Hematopoietic multipotent progenitor cell treated with erythropoietin and hydrocortisone succinate and interleukin-3 and kit ligand, for 6 days (in vitro differentiated cells): Measurements from ENCODE around the gene KPNA2.
"Not testable (repeated sequence)": the region's sequence is repeated elsewhere in the genome, so short reads cannot be mapped to it uniquely, and the experiment has no call there.

Experiments
- DNase-seq: peaks from one replicate; pipeline ENCODE4 v3.0.0-alpha.2; 2015

The KPNA2 gene

DNA sequence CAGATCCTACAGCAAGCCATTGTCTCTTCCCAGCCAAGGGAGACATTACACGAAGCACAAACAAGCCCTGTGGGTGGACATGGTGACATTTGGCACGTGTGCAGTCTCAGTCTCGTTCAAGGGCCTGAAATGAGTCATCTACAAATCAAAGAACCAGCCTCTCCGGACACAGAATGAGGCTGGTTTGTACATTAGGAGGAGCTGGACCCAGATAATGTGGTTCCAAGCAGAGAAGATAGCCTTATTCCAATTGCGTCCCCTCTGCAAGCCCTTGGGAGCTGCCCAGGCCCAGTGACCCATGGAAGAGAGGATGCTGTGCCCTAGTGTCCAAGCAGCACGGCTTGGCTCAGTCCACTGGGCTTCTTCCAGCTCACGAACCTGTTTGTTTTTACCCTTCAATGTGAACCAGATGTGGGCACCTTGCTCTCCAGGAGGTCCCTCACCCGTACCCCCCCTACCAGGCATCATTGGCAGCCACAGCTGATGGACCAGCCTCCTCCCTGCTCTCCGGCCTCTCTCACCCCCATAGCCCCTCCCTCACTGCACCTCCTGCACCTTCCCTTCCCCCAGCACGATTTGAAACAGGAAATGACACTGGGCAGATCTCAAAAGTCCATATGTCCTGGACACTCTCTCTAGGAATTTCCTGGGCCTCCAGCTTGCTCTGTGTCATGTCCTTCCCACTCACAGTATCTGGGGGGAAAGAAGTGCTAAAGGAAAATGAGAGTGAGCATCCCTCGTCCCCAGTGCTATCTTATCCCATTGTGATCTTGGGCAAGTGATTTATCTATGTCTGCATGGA lies 26.2 kb downstream of the KPNA2 start:
- no peak for DNase-seq

DNA sequence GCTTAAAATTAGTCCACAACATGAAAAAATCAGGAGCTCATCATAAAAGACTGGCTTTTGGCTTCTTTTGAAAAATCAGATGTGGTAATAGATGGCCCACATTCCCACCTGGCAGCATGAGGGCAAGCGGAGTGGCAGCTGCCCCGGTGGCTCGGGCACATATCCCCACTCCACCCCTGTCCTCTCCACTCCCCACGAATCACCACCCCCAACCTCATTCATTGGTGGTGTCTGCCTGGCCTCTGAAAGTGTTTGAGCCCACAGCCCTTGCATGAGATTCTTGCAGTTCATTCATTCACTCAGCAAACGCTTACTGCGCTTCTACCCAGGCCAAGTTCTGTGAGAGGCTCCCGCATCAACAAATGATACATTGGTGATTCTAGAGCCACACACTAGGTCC lies 29.8 kb downstream of the KPNA2 start:
- not testable (repeated sequence) for DNase-seq

DNA sequence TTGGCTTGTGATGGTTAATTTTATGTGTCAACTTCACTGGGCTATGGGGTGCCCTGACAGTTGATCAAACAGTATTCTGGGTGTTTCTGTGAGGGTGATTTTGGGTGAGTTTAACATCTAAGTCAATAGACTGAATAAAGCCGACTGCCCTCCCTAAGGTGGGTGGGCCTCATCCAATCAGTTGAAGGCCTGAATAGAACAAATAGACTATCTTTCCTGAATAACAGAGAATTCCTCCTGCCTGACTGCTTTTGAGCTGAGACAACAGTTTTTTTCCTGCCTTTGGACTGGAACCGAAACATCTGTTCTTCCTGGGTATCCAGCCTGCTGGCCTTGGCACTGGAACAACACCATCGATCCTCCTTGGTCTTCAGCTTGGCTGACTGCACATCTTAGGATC lies 33.0 kb downstream of the KPNA2 start:
- DNase-seq, result not testable (repeated sequence)

DNA sequence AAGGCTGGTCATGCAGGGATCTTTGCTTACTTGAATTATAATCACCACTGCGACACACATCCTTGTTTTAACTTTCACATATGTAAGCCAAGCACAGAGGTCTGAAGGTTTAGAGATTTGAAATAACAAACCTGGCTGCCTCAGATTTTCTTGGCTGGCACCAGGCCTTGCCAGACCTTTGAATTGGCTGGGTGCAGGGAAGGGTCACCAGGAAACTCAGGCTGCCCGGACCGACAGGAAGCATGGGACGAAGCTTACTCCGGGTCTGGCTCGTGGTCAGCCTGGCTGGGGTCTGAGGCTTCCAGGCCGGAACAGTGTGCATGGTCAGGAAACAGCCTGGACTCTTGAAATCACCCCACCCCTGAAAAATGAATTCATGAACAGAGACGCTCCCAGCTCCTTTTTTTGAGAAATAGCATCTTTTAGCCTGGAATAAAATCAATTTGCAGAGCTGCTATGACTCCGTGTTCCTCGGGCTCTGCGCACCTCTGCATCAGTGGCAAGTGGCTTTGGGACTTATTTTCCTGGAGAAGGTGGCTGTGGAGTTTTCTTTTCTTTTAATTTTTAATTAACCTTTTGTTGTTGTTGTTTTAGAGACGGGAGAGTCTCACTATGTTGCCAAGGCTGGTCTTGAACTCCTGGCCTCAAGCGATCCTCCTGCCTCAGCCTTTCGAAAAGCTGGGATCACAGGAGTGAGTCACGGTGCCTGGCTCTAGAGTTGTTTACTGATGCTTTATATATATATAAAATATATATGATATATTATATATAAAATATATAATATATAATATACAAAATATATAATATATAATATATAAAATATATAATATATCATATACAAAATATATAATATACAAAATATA lies 35.3 kb downstream of the KPNA2 start:
- DNase-seq, result not testable (repeated sequence)

DNA sequence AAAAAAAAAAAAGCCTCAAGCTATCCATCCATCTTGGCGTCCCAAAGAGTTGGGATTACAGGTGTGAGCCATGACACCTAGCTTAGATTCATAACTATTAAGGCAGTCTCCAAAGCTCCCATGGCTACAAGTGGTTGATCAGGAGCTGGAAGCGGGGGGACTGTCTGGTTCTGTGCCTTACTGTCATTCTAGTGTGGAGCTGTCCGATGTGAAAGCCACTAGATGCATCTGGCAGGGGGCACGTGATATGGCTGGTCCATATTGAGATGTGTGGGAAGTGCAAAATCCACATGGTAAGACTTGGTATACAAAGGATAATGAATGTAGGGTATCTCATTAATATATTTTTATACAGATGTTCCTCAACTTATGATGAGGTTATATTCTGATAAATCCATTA lies 38.7 kb downstream of the KPNA2 start:
- no peak for DNase-seq

DNA sequence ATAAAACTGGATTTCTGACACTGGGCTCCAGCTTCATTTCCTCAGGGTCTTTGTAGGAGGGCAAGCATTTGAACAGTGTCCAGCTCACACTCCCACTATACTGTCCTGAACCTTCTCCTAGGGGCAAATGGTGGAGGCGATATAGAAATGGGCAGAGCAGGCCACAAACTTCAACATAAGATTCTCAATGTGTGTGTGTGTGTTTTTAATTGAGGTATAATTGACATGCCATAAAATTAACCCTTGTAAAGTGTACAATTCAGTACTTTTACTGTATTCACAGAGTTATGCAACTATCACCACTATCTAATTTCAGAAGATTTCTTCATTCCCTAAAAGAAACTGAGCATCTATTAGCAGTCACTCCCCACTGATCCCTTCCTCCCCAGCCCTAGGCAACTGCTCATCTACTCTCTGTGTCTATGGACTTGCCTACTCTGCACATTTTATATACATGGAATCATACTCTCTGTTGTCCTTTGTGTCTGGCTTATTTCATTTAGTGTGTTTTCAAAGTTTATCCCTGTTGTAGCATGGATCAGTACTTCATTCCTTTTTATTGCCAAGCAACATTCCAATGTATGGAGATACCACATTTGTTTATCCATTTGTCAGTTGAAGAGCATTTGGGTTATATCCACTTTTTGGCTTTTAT lies 40.5 kb downstream of the KPNA2 start:
- DNase-seq, result not testable (repeated sequence)

DNA sequence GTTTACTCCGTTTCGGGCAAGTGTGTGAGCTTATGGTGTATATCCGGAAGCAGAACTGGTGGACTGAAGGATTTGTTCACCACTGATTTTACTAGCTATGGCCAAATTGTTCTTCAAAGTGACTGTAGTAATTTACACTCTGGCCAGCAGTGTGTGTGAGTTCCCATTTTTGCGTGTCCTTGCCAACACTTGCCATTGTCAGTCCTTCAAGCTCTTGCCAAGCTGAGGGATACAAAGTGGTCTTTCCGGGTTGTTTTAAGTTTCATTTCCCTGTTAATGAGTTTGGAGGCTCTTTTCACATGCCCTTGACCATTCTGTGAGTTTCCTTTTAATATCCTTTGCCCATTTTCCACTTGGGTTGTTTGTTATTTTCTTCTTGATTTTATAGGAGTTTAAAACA lies 42.0 kb downstream of the KPNA2 start:
- DNase-seq, result not testable (repeated sequence)

DNA sequence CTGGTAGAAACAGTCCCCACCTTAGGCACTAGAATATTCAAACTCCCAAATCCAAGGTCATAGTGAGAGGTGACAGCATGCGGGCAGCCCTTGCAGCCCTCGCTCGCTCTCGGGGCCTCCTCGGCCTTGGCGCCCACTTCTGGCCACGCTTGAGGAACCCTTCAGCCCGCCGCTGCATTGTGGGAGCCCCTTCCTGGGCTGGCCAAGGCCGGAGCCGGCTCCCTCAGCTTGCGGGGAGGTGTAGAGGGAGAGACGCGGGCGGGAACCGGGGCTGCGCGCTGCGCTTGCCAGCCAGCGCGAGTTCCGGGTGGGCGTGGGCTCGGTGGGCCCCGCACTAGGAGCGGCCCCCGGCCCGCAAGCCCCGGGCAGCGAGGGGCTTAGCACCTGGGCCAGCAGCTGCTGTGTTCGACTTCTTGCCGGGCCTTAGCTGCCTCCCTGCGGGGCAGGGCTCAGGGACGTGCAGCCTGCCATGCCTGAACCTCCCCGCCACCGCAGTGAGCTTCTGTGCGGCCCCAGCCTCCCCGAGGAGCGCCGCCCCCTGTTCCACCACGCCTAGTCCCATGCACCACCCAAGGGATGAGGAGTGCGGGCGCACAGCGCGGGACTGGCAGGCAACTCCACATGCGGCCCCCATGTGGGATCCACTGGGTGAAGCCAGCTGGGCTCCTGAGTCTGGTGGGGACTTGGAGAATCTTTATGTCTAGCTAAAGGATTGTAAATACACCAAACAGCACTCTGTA lies 45.0 kb downstream of the KPNA2 start:
- DNase-seq, result no peak

DNA sequence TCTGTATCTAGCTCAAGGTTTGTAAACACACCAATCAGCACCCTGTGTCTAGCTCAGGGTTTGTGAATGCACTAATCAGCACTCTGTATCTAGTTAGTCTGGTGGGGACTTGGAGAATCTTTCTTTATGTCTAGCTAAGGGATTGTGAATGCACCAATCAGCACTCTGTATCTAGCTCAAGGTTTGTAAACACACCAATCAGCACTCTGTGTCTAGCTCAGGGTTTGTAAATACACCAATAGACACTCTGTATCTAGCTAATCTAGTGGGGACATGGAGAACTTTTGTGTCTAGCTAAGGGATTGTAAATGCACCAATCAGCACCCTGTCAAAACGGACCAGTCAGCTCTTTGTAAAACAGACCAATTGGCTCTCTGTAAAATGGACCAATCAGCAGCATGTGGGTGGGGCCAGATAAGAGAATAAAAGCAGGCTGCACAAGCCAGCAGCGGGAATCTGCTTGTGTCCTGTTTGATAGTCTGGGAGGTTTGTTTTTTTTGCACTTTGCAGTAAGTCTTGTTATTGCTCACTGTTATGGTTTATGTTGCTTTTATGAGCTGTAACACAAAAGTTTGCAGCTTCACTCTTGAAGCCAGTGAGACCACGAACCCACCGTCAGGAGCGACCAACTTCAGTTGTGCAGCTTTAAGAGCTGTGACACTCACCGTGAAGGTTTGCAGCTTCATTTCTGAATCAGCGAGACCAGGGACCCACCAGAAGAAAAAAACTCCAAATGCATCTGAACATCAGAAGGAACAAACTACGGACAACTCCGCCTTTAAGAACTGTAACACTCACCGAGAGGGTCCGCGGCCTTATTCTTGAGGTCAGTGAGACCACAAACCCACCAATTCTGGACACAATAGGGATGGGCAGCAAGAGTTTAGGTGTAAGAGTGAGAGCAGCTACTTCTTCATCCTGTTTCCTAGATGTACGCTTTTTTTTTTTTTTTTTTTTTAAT lies 46.0 kb downstream of the KPNA2 start:
- not testable (repeated sequence) for DNase-seq

DNA sequence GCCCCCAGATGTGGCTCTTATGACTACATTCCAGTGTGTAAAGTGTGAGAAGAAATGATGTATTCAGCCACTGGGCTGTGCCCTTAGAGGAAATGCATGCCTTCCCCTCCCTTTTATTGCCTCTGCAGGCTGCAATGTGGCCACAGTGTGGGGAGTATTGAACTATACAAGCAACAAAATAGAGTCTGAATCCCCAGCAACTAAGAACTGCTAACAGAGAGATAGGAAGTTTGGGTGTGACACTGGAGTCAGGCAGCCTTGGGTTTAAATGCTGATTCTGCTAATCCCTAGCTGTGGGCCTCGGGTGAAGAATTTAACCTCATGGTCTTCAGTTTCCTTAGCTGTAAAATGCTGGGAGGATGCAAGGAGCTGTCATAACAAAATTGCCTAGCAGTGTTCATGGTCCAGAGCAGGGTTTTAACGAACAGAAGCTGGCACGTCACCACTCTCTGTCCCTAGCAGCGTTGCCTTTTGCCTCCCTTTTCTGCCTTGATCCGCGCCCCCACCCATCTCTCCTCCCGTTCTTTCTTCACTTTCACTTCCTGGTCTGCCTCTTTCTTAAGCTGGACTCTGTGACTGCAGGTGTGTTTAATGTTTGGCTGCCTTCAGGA lies 50.3 kb downstream of the KPNA2 start:
- peak; percentile 55 for DNase-seq

DNA sequence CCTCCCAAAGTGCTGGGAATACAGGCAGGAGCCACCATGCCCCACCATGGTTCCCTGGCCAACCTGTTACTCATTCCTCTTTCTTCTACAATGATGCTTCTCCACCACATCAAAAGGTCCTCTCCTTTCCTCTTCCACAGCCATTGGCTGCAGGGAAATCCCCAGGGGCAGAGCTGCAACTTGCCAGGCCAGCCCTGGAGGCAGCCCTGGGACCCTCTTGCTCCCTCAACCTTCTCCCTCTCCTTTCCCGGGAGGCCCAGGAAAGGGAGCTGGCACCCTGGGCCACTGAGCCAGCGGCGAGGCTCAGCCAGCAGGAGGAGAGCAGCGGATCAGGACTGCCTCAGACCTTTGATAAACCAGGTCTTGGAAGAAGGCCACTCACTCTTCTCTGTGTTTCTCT lies 51.1 kb downstream of the KPNA2 start:
- DNase-seq, result not testable (repeated sequence)

DNA sequence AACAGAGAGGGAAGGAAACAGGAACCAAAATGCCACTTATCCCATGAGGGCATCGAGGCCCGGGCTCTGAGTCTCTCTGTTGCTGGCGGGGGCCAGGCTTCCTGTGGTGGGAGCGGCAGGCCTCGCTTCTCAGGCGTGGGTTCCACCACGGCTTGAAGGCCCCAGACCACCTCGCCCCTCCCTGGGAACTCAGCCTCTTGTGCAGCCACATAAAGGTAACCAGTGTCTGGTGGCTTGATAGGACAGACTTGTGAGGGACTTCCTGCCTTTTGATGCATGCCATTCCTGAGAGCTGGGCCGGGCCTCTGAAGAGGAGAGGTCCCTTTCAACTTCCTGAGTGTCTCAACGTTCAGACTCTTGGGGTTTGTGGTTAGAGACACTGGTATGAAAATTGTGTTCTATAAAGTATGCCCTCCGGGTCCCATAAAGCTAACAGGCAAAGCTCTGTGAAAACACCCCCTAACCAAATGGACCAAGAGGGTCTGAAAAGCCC lies 51.6 kb downstream of the KPNA2 start:
- peak; percentile 25 for DNase-seq

DNA sequence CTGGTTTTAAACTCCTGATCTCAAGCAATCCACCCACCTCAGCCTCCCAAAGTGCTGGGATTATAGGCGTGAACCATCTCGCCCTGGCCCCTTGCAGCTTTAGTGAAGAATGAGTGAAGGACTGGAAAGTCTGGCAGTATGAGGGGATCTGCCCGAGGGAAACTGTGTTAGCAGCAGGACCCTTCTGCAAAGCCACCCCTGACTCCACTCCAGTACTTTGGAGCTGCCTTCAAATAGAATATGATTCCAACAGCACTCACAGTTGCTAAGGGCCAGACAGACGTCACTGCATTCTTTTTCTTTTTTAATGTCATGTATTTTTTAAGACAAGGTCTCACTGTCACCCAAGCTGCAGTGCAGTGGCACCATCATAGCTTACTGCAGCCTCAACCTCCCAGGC lies 52.3 kb downstream of the KPNA2 start:
- no peak for DNase-seq

DNA sequence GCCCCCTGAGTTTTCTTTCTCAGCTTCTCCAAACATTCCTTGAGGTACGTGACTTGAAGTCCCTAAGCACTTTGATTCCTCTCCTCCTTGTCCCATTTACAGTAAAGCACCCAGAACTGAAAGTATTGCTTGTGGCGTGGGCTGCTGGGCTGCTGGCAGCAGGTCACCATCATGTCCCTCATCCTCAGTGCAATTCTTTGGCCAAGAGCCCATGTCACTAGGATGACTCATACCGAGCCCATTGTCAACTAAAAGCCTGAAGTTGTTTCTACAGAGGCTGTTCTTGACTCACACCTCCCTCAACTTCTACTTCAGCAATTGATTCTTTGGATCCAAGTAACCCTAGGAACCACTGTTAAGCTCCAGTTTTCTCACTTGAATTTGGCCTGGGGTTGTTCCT lies 54.3 kb downstream of the KPNA2 start:
- DNase-seq, result peak; percentile 58

DNA sequence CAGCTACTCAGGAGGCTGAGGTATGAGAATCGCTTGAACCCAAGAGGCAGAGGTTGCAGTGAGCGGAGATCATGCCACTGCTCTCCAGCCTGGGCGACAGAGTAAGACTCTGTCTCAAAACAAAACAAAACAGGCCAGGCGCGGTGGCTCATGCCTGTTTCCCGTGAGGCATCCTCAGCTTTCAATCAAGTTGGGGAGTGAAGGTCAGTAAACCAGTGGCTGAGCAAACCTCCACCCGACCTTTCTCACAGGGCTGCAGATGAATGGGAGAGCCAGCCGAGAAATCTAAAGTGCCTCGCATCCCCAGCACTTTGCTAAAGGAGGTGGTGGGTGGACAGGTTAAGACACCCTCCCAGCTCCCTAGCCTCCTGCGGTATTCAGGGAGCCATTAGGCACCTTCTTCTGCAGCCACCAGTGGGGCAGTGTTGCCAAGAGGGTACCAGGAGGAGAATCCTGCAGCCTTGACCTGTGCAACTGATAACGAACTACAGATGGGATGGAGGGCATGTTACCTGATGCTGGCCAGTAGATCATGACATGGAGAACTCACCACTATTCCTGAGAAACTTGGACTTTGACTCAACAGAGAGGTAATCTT lies 59.0 kb downstream of the KPNA2 start:
- no peak for DNase-seq

DNA sequence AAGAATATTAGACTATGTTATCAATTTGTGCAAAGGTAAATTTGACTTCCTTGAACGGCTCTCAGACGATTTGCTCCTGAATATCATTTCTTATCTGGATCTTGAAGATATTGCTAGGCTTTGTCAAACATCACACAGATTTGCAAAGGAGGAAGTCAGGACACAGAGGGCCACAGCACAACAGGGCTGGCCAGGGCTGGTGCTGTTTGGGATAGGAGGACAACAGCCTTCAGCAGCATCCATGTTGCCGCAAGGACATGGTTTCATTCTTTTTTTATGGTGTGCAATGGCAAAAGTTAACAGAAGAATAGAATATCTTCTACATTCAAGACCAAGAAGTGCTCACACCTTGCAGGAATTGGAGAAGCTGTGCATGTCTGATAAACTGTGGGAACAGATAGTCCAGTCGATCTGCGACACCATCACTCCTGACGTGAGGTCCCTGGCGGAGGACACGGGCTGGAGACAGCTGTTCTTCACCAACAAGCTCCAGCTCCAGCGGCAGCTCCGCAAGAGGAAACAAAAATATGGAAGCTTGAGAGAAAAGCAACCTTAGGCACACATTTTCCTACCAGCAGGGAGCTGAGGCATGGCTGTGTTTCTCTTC lies 59.8 kb downstream of the KPNA2 start:
- no peak for DNase-seq

DNA sequence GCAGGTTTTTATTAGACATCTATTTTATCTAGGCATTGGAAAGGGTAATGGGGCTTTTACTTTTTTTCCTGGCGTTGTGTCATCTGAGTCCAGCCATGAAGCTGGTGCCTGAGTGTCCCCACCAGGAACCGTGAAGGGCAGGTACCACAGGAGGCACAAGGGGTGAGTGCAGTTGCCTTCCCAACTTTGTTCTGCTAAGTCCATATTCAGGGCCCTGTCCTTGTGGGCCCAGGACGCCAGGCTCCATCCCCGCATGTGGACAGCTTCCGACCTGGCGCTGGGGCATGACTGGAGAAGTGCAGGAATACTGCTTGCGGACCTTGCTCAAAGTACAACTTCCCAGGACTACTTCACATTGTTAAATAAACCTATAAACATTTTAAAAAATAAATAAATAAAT lies 60.6 kb downstream of the KPNA2 start:
- DNase-seq, result no peak
